GM12865 (cell line): Measurements from ENCODE around the gene IGLL5.

Experiments
- DNase-seq: peaks from one replicate; pipeline ENCODE4 v3.0.0; 2010; ENCODE audit warnings: low read depth
- H3K4me3 ChIP-seq: 2 replicates; pipeline ENCODE4 v1.5.1; 2011; ENCODE audit warnings: mild to moderate bottlenecking, low read depth, low read length, control low read depth
- TF ChIP-seq, protein P1 (sequence below): IDR thresholded peaks from 2 replicates; pipeline ENCODE4 v1.5.1; 2011; ENCODE audit warnings: low read length, control low read depth, low read depth, inconsistent platforms; ENCODE audit not compliant: insufficient read depth; ENCODE audit errors: missing control alignments

Gene IGLL5

DNA sequence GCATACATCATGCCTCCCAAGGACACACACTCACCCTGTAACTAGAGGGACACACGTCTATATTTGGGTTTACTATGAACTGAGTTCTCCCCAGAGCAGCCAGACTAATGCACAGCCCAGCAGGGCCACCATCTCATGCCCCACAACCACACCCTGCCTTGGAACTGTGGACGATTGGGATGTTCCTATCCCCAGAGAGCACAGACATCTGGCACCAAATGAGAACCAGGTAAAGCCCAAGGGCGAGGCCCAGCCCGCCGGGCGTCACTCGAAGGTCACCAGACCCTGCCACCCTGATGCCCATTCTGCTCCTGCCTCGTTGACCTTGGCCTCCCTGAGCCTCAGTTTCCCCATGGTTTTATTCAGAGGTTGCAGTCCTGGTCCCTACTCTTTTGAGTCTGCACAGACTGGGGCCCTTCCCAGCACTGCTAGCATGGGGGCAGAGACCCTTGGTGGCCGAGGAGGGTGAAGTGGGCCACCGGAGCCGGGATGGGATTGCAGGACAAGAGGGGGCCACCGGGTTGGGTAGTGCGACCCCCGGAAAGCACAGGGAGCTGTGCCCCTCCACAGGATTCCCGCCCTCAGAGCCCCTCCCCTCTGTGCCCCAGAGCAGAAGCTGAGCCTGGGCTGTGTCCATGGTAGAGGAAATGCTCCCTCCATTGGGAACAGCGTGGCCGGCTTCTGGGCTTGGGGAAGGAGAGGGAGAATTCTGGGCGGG is 56.8 kb downstream of the IGLL5 start:
- DNase-seq, result peak; percentile 1
- no peak overlapping the region for H3K4me3 ChIP-seq
- TF ChIP-seq, protein P1, sequence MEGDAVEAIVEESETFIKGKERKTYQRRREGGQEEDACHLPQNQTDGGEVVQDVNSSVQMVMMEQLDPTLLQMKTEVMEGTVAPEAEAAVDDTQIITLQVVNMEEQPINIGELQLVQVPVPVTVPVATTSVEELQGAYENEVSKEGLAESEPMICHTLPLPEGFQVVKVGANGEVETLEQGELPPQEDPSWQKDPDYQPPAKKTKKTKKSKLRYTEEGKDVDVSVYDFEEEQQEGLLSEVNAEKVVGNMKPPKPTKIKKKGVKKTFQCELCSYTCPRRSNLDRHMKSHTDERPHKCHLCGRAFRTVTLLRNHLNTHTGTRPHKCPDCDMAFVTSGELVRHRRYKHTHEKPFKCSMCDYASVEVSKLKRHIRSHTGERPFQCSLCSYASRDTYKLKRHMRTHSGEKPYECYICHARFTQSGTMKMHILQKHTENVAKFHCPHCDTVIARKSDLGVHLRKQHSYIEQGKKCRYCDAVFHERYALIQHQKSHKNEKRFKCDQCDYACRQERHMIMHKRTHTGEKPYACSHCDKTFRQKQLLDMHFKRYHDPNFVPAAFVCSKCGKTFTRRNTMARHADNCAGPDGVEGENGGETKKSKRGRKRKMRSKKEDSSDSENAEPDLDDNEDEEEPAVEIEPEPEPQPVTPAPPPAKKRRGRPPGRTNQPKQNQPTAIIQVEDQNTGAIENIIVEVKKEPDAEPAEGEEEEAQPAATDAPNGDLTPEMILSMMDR, result no peak

DNA sequence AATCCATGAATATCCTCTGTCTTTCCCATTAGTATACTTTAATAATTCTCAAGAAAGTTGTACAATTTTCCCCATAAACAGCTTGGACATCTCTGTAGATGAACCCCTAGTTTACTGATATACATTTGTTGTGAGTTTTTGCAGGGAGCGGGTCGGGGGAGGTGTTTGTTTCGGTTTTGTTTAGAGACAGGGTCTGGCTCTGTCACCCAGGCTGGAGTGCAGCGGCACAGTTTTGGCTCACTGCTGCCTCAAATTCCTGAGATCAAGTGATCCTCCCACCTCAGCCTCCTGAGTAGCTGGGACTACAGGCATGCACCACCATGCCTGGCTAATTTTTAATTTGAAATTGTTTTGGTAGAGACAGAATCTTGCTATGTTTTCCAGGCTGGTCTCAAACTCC is 57.6 kb downstream of the IGLL5 start:
- peak; percentile 1 for DNase-seq
- H3K4me3 ChIP-seq, result no peak overlapping the region
- TF ChIP-seq, protein P1, result no peak
